GM19043 (cell line): ENCODE measurements around the gene ARV1.
"Not testable (repeated sequence)": the region's sequence is repeated elsewhere in the genome, so short reads cannot be mapped to it uniquely, and the experiment has no call there.

Experiments
- ATAC-seq: cut with Tn5 transposase; IDR thresholded peaks from one replicate; pipeline ENCODE4 v1.9.1; 2021; ENCODE audit warnings: low read depth; ENCODE audit not compliant: unreplicated experiment

ARV1 gene

DNA sequence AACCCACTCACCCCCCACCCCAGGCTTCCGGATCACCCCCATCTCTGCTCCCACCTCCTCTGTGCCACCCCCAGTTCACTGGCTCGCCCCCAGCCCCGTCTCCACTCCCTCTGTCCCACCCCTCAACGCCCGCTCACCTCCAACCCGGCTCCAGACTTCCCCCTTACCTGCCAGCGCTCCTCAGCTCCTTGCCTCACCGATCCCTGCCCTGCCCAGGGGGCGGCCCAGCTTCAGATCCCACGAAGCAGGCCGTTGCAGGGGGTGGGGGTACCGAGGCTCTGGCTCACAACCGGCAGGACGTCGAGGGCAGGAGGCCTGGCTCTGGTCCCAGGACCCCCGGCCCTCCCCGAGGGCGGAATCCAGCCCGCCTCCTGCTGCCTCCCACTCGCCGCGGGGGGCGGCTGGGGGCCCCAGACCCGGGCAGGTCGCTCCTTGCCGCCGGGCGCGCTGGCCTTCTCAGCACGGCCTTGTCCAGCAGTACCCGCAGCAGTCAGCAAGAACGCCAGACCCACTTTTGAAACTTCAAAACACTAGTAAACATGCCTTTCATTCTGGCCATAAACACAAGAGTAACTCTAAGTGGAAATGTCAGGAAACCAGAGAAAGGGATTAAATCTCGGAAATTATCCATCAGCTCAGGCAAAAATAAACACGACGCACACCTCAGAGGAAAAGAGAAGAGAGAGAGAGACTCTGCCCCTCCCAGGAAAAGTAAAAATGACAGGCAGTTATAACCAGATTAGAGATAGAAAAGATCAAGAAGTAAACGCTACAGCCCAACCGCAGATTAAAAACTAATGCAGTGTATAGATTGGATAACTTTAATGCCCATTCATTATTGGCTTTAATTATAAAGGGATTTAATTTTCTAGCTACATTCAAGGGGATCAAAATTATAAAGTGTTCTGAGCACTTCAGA lies 62.2 kb downstream of the ARV1 start:
- ATAC-seq = no peak

DNA sequence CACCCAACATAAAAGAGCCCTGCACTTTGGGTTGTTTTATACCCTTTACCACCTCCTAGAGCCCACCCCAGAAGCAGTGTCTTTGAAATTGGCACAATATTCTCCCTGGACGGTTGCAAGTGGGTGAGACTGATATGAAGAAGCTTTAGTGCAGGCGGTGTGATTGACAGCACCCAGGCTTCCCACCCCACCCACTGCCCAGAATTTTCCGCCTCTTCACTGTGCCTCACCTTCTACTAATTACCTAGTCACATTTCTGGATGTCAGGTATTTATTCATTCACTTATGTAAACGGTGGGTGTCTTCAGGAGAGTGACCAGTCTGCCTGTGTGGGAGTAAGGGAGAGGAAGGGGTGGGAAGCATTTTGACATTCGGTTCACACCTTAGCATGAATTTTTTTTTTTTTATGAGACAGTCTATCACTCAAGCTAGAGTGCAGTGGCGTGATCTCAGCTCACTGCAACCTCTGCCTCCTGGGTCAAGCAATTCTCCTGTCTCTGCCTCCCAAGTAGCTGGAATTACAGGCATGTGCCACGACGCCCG lies 62.9 kb downstream of the ARV1 start:
- no peak for ATAC-seq

DNA sequence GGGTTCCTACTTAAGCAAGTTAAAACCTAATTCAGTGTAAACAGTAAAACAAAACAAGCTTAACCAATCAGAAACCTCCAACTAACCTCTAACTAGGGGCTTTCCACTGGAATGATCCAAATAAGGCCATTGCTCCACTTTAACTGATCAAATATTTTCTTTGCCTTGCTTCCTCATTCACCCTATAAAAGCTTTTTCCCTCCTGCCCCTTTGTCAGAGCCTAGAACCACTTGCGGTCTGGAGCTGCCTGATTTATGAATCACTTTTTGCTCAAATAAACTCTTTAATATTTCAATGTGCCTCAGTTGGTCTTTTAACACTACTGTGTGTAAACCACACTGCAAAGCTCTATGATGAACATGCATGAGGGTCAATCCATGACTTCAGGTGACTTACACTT lies 65.7 kb downstream of the ARV1 start:
- ATAC-seq = no peak

- ATAC-seq = no peak
These were observed 66.4 kb downstream of the ARV1 start for GRCh38 chr1:231045286-231045685.

DNA sequence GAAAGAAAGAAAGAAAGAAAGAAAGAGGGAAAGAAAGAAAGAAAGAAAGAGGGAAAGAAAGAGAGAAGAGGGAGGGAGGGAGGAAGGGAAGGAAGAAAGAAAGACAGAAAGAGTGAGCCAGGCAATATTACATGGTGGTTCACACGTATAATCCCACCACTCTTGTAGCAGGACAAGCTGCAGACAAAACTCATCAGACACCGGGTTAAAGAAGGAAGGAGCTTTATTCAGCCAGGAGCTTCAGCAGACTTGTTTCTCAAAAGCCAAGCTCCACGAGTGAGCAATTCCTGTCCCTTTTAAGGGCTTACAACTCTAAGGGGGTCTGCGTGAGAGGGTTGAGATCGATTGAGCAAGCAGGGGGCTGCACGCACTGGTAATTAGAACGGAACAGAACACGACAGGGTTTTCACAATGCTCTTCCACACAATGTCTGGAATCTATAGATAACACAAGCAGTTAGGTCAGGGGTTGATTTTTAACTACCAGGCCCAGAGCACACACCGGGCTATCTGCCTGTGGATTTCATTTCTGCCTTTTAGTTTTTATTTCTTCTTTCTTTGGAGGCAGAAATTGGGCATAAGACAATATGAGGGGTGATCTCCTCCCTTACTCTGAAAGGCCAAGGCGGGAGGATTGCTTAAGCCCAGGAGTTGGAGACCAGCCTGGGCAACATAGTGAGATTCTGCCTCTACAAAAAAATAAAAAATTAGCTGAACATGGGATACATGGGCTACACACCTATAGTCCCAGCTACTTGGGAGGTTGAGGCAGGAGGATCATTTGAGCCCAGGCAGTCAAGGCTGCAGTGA lies 67.2 kb downstream of the ARV1 start:
- ATAC-seq = not testable (repeated sequence)

- ATAC-seq = no peak
These were observed 68.0 kb downstream of the ARV1 start for GRCh38 chr1:231046730-231047395.

GRCh38 chr1:231047529-231047928 lies 68.6 kb downstream of the ARV1 start:
- ATAC-seq = not testable (repeated sequence)

DNA sequence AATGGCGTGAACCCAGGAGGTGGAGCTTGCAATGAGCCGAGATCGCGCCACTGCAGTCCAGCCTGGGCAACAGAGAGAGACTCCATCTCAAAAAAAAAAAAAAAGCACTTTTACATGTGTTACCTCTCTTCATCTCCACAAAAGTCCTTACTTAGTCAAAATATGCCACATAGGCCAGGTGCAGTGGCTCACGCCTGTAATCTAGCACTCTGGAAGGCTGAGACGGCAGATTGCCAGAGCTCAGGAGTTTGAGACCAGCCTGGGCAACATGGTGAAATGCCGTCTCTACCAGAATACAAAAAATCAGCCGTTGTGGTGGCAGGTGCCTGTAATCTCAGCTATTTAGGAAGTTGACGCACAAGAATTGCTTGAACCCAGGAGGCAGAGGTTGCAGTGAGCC lies 69.5 kb downstream of the ARV1 start:
- not testable (repeated sequence) for ATAC-seq

- no peak for ATAC-seq
These were observed 70.5 kb downstream of the ARV1 start for GRCh38 chr1:231049121-231049979.
